Activated CD4-positive, alpha-beta T cell treated with anti-CD3 and anti-CD28 coated beads for 1 hour (primary cell): ENCODE data around the gene PCSK2.

Experiments
- DNase-seq: peaks from one replicate; pipeline ENCODE4 v3.0.0-alpha.2; 2020

PCSK2 gene

DNA sequence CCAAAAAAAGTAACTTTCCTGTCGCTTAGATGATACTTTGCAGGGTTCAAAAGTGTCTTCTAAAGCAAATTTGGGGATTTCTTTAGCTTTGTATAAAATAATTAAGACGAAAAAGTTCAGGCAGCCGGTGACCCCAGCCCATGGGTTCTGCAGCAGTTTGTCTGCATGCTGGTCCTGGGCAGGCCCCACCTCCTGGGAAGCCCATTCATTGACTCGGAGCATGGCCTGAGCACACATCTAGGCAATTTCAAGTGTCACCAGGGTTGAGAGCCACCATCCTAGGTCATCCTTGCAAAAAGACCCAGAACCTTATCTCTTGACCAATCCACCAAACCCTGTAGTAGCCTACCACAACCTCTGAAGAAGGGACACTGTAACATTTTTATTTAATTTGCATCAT, 283.7 kb downstream of the PCSK2 start:
- DNase-seq, result no peak

DNA sequence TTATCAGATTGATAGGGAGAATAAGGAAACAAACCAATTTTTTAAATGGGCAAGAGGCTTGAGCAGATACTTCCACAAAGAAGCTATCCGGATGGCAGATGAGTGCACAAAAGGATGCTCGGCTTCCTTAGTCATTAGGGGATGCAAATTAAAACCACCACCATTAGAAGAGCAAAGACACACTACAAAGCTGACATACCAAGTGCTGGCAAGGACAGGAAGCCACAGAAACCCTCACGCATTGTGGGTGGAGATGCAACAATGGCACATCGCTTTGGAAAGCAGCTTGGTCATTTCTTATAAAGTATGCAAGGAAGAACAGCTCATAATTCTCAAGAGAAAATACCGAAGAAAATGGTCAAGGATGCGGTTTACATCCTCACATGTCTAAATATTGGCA, 284.6 kb downstream of the PCSK2 start:
- no peak for DNase-seq

DNA sequence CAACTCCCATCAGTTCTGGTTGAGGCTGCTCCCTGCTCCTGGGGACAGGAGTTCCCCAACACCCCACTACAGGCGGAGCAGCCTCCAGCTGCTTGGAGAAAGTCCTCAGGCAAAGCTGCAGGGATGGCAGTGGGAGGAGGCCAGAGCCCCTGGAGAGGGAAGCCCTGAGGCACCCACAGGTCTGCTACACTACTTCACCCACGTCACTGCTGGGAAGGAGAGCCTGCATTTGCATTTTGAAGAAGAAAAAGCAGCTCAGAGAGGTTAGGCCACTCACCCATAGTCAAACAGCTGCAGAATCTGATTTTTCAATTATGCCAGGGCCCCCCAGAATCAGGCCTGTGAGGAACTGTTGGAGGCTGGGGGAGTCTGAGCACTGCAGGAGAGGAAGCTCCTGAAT, 287.1 kb downstream of the PCSK2 start:
- no peak for DNase-seq

DNA sequence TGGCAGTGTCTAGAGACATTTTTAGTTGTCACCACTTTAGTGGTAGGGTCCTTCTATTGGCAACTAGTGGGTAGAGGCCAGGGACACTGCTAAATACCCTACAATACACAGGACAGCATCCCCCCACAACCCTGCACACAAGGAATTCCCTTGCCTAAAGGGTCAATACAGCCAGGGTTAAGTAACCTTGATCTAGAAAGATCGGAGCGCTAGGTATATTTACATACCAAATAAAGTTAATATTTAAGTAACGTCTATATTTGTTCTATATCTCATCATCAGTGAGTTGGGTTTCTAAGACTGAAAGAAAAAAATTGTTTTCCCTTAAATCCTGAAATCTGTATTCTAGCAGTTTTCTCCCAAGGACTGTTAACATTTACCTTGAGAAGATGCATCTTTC, 288.2 kb downstream of the PCSK2 start:
- no peak for DNase-seq

DNA sequence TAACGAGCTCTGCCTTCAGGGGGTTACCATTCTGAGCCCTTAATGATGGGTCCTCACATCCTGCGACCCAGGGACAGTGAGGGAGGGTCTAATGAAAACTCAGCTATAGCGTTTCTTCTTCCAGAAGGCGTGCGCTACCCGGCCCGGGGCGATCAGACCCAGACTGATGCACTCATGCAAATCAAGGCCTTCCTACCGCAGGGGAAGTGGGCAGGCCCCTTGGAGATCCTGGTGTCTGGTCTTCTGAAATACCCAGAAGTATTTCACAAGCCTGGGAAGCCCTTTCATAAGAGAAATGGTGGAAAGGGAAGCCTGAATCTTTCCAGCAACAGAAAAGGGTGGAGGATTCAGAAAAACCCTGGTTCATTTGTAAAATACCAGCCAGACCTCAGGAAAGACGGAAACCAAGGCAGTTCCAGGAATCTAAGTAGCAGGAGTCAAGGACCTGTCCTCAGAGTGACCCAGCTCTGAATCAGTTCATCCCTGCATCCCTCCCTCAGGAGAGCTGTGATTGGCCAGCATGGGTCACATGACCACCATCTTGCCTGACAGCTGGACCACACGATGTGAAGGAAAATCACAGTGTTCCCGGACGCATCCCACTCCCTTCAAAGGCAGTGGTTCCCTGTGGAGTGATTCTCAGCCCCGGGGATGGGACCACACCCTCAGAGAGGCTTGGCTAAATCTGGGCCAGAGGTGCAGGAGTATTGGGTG, 291.7 kb downstream of the PCSK2 start:
- DNase-seq, result no peak

DNA sequence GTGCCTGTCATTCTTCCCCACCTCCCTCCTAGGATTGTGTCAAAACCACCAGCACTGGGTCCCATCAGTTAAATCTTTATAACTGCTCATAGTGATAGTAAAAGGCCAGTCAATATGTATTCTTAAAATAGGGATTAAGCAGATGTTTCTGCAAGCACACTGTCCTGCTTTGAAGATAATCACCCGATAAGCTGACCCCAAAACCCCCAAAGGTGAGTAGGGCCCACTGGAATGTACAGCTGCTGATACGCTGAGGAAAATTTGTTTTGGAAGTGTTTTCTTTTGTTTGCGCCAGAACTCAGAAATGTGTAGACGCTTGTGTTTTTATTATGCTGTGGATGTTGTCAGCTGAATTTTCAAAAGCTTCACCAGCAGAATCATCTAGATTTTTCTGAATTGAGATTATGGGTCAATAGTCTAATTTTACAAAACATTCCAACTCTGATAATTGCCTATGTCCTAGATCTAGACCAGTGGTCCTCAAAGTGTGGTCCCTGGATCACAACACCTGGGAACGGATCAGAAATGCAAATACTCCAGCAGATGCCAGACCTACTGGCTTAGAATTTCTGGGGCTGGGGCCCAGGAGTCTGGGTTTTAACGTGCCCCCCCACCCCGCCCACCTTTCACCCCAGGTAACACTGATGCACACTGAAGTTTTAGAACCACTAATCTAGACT, 292.9 kb downstream of the PCSK2 start:
- DNase-seq, result no peak

DNA sequence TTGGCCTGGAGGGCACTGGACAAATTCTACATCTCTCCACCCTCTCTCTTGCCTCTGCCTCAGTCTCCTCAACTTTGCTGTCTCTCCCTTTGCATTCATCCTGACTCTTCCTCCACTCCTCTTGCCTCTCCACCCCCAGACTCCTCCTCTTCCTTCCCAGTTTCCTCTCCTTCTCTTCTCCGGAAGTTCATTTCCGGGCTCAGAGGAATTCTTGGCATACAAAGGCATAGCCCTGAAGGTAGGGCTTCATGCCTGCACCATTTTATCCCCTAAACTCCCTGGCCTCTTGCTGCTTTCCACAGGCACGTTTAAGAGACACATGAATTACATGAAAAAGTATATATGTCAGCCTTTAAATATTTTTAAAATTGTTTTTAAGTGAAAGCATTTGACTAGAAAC, 293.7 kb downstream of the PCSK2 start:
- no peak for DNase-seq

DNA sequence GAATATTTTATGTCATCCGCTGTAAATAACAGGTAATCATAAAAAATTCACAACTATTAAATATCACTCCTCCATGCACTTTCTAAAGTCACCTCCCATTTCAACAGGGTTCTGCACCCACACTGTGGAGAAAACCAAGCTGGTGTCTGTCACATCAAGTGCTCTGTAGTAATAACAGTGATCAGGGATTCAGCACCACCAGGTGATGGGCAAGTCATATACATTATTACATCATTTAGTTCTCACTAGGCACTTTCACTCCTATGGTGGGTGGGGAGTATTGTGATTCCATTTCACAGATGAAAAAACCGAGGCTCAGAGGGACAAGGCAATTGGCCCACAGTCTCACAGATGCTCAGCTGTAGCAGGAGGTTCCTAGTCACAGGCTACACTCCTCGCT, 295.7 kb downstream of the PCSK2 start:
- no peak for DNase-seq

DNA sequence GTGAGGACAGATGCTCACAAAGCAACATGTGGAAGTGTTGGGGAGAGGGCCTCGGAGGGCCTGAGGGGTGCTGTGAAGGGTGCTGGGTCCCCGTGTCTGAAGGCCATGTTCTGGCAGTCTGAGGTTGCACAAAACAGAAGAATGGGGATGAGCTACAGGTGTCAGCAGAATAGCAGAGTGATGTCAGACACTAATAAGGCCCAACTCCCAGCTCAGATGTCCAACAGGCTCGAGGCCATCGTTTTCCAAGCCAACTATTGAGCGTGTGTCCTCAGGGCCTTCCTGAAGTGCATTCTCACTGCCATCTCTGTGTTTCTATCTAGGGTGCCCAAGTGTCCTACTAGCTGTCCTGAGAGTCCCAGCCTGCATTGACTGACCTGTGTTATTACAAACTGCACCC, 296.5 kb downstream of the PCSK2 start:
- DNase-seq, result no peak

DNA sequence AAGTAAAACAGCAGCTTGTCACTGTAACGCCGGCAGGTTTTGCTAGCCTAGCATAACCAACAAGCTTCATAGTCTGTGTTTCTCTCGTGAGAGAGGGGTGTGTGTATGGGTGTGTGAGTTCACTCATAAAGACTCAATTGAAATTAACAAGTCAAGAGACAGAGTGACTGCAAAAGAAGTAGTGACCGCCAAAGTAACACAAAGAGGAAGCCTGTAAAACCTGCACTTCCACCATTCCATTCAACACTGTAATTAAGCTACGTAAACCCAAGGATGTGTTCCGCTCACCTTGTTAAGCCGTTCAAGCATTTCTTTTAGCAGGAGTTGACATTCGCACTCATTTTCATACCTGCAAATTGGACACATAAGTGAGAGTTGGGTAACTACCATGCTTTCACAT, 297.7 kb downstream of the PCSK2 start:
- DNase-seq, result no peak

DNA sequence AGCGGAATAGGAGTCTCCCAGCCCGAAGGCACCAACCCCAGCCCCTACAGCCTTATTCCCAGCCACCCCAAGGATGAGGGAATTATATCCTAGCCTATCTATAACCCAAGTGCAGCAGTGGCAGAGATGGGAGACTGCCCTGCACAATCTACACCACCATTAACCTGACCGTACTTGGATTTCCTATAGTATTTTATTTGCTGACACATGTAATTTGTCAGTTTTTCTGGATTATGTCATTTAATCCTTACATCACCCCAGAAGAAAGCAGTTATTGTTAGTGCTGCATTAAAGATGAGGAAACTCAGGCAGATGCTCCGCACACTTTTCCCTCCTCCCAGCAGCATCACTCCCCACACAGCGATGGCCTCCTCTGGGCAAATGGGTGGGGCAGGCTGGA, 298.3 kb downstream of the PCSK2 start:
- DNase-seq, result no peak

DNA sequence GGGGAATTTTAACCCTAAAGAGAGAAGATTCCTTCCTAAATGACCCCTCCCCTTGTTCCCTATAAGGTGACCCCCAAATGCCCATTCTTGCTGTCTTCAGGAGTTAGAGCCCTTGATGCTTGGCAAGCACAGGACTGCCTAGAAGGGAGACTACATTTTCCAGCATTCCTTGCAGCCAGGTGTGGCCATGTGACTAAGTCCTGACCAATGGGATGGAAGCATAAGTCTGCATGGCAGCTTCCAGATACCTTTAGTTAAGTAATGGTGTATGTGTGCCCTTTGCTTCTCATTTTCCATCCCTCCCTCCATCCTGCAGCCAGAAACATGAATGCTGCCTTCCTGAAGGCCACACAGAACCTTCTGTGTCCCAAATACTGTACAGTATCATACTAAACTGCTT, 298.8 kb downstream of the PCSK2 start:
- DNase-seq, result no peak

DNA sequence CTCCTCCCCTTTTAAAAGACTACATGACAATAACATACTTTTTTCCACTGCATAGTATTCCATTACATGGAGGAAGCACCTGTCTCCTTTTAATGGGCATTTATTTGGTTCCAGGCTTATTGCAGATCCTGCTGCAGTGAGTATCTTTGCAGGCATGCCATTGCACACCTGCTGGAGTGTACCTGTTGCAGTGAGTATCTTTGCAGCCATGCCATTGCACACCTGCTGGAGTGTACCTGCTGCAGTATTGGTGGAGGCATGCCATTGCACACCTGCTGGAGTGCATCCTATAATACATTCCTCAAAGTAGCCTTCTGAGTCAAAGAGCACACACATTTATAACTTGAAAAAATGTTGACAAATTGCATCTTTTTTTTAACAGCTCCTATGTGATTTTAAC, 302.7 kb downstream of the PCSK2 start:
- no peak for DNase-seq

DNA sequence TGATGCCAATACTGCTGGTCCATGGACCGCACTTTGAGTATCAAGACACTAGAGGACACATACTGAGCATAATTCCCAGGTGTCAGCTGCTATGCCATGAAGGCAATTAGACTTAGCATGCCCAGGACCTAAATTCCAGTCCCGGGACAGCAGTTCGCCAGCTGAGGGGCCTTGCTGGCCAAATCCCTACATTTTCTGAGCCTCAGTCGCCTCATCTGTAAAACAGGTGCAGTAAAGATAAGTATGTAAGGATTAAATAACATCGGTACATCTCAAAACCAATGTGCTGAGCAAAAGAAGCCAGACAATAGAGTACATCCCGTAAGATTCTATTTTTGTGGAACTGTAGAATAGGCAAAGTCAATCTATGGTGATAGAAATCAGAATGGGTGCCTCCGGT, 303.3 kb downstream of the PCSK2 start:
- DNase-seq, result no peak

DNA sequence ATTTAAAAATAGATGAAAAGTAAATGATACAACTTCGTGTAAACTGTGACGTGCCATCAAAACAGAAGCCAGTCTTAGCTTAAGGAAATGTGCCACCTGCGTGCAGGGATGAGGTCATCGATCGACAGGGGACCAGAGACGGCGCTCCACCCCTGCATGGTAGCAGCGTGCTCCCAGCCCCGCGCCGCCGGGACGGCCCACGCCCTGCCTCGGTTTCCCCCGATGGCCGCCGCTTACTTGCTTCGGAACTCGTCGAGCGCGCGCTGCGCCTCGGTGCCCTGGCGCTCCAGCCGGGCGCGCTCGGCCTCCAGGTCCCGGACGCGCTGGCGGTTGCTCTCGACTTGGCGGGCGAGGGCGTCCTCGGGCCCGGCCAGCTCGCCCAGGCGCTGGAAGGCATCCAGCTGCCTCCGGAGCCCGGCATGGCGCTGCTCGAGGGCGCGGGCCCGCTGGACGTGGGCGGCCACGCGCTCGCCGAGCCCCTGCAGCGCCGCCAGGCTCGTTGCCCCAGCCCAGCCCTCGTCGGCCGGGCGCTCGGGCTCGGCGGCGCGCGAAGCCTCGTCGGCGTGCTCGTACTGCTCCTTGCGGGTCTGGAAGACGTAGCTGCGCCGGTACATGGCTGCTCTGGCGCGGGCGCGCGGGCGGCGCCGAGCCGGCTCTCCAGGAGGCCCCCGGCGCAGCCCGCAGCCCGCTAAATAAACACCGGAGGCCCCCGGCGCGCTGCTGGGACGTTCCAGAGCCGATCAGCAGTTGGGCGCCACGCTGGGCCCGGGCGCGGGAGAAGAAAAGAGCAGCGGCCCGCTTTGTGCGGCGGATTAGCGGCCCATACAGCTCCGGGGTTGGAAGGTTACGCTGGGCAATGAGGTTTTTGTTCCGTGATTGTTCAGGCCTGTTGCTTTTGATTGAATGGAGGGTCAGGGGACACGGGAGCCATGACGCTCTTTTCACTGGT, 304.1 kb downstream of the PCSK2 start, which contains the start of gene BFSP1:
Gene BFSP1, minus strand, starts transcription at position 664 of the 949 bp plus-strand sequence. Its CDS starts 50 bp downstream, at position 614.
- DNase-seq, result no peak

DNA sequence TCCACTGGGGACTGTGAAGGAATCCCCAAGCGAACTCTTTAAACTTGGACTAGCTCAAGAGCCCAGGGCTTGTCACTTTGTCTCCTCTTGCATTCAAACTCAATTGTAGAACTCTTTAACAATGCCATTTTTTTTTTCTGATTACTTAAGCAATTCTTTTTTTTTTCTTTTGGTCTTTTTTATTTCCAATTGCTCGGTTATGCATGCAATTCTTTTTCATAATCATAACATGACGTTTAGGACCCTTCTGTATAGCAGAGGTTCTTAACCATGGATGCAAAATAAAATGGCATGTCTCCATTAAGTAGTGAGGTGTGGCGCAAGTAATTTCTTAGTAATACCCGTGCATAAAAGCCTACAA, 304.8 kb downstream of the PCSK2 start:
- no peak for DNase-seq

DNA sequence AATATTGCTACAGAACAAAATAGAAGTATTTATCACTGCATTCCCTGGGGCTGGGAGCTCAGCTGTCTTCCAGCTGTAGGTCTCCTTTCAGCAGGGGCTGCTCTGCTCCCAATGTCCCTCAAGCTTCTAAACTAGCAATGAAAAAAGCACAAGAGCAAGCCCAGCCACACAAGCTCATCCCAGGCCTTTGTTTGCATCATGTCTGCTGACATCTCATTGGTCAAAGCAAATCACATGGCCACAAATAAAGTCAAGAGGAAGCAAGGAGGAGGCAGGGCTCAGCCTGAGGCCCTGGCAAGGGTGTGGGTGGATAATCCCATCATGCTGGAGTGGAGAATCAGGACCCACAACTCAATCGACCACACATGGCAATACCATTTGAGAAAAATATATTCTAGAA, 306.6 kb downstream of the PCSK2 start:
- DNase-seq, result no peak

DNA sequence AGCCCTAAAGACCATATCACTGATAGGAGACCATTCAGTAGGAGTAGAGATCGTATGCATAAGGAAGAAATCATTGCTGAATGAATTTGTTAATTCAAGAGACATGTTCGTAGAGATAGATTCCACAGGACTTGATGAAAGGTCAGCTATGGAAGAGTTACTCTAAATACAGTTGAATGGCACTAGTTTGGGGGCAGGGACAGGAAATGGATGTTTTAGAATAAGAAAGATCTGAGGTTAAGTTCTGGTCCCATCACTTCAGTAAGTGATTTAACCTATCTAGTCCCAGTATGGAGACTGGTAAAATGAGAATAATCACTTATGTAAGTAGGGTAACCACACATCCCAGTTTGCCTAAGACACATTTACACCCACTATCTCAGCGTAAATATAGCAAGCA, 307.2 kb downstream of the PCSK2 start:
- no peak for DNase-seq
